ENCODE data around the gene ARHGAP22. TPM values are rescaled to one million over a fixed set of nuclear protein-coding genes. Genes with fewer than 3 reads are reported as not detected.

Gene ARHGAP22
- total RNA-seq, 2 experiments from 2014 or later, result not detected

DNA sequence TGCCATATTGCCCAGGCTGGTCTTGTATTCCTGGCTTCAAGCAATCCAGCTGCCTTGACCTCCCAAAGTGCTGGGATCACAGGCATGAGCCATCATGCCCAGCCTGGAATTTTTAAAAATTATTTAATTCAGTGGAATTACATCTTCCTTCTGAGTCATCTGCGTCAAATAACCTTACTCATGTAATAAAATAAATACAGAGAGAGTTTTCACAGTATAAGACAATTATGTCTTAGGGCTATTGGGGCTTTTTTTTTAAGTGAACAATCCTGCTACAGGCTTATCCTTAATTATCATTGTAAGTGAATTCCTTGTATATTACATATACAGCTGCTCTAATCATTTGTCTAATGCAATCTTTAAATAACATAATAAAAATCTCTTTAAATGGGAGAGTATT lies 190.1 kb downstream of the ARHGAP22 start:
- H3K27ac ChIP-seq (ENCODE audit: low read depth in 1 of 2, low read length in 2 of 2), result no peak overlapping the region
- no peaks in the 10 kb centered on the region for H3K27me3 ChIP-seq (ENCODE audit: control insufficient read depth in 1 of 2, insufficient read depth in 2 of 2, low read length in 2 of 2)
- ATAC-seq (ENCODE audit: poor library complexity), result no peak
- TF ChIP-seq, protein P1, sequence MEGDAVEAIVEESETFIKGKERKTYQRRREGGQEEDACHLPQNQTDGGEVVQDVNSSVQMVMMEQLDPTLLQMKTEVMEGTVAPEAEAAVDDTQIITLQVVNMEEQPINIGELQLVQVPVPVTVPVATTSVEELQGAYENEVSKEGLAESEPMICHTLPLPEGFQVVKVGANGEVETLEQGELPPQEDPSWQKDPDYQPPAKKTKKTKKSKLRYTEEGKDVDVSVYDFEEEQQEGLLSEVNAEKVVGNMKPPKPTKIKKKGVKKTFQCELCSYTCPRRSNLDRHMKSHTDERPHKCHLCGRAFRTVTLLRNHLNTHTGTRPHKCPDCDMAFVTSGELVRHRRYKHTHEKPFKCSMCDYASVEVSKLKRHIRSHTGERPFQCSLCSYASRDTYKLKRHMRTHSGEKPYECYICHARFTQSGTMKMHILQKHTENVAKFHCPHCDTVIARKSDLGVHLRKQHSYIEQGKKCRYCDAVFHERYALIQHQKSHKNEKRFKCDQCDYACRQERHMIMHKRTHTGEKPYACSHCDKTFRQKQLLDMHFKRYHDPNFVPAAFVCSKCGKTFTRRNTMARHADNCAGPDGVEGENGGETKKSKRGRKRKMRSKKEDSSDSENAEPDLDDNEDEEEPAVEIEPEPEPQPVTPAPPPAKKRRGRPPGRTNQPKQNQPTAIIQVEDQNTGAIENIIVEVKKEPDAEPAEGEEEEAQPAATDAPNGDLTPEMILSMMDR (IDR thresholded peaks at IDR 0.05), result no peak
- no peak for DNase-seq
- H3K9me3 ChIP-seq (ENCODE audit: control insufficient read depth in 1 of 2, insufficient read depth in 1 of 2, low read length in 2 of 2), result peaks cover 5 to 7% of the 10 kb centered on the region in 2 experiments
- H3K9me3 Mint-ChIP-seq, result peaks cover 2% of the 10 kb centered on the region
- ChIA-PET CTCF (interaction anchor here (0.7 kb wide), 1 partner anchor 91 kb away, joined by 3 read pairs; no protein-coding TSS in a partner anchor), POLR2A (no interaction called here)
- H3K27me3 Mint-ChIP-seq, result no peaks in the 10 kb centered on the region
- peaks cover 22% of the 10 kb centered on the region for H3K36me3 ChIP-seq (ENCODE audit: insufficient read depth, low read length)
- intact Hi-C loops (cut with DNase I, micrococcal nuclease), result no loop called here
- H3K4me3 Mint-ChIP-seq, result no peak overlapping the region
- no peaks in the 10 kb centered on the region for H3K4me1 ChIP-seq (ENCODE audit: insufficient read depth, low read length)
- H3K4me3 ChIP-seq (ENCODE audit: low read length), result no peak overlapping the region
- peaks cover 35% of the 10 kb centered on the region for H3K36me3 Mint-ChIP-seq (ENCODE audit: low read depth)
- no peak overlapping the region for H3K27ac Mint-ChIP-seq
- no peaks in the 10 kb centered on the region for H3K4me1 Mint-ChIP-seq (ENCODE audit: low read depth)

DNA sequence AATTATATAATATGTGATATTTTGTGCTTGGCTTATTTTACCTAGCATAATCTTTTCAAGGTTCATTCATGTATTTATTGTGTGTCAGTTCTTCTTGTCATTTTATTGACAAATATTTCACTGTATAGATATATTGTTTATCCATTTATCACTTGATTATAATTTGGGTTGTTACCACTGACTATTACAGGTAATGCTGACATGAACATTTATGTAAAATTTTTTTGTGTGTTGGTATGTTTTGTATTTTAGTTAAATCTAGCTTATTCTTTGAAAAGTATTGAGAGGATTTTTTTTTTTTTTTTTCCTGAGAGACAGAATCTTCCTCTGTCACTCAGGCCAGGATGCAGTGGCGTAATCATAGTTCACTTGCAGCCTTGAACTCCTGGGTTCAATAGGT lies 190.7 kb downstream of the ARHGAP22 start:
- intact Hi-C loops (cut with DNase I, micrococcal nuclease), result no loop called here
- ATAC-seq (ENCODE audit: poor library complexity), result no peak
- Mint-ChIP-seq H3K27ac (no peak overlapping the region), H3K4me3 (no peak overlapping the region), H3K27me3 (no peaks in the 10 kb centered on the region), H3K9me3 (peaks cover 2% of the 10 kb centered on the region), H3K4me1 (ENCODE audit: low read depth) (no peaks in the 10 kb centered on the region), H3K36me3 (ENCODE audit: low read depth) (peaks cover 29% of the 10 kb centered on the region)
- TF ChIP-seq, protein P1 (IDR thresholded peaks at IDR 0.05), result no peak
- Histone ChIP-seq H3K9me3 (ENCODE audit: control insufficient read depth in 1 of 2, insufficient read depth in 1 of 2, low read length in 2 of 2) (peaks cover 5 to 7% of the 10 kb centered on the region in 2 experiments), H3K36me3 (ENCODE audit: insufficient read depth, low read length) (peaks cover 28% of the 10 kb centered on the region), H3K4me1 (ENCODE audit: insufficient read depth, low read length) (no peaks in the 10 kb centered on the region), H3K4me3 (ENCODE audit: low read length) (no peak overlapping the region), H3K27ac (ENCODE audit: low read depth in 1 of 2, low read length in 2 of 2) (no peak overlapping the region), H3K27me3 (ENCODE audit: control insufficient read depth in 1 of 2, insufficient read depth in 2 of 2, low read length in 2 of 2) (no peaks in the 10 kb centered on the region)
- no peak for DNase-seq
- CTCF ChIA-PET, result interaction anchor here (0.7 kb wide), 3 partner anchors 17 to 90 kb away, joined by 3 to 5 read pairs (median 3); no protein-coding TSS in a partner anchor
- POLR2A ChIA-PET, result no interaction called here

DNA sequence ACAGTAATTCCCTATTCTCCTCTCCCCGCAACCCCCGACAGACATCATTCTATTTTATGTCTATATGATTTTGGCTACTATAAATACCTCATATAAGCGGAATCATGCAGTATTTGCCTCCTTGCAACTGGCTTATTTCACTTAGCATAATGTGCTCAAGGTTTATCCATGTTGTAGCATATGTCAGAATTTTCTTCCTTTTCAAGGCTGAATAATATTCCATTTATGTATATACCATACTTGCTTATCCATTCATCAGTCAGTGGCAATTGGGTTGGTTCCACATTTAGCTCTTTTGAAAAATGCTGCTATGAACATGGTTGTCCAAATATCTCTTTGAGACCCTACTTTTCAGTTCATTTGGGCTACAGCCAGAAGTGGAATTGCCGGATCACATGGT lies 191.9 kb downstream of the ARHGAP22 start:
- ATAC-seq (ENCODE audit: poor library complexity) (no peak), DNase-seq (no peak)
- no peaks in the 10 kb centered on the region for H3K27me3 Mint-ChIP-seq
- CTCF ChIA-PET, result no interaction called here
- TF ChIP-seq, protein P1 (IDR thresholded peaks at IDR 0.05), result no peak
- H3K27ac Mint-ChIP-seq, result no peak overlapping the region
- intact Hi-C loops (cut with DNase I, micrococcal nuclease), result no loop called here
- H3K4me3 Mint-ChIP-seq, result no peak overlapping the region
- no peaks in the 10 kb centered on the region for H3K27me3 ChIP-seq (ENCODE audit: control insufficient read depth in 1 of 2, insufficient read depth in 2 of 2, low read length in 2 of 2)
- no peaks in the 10 kb centered on the region for H3K4me1 Mint-ChIP-seq (ENCODE audit: low read depth)
- peaks cover 22% of the 10 kb centered on the region for H3K36me3 Mint-ChIP-seq (ENCODE audit: low read depth)
- H3K9me3 Mint-ChIP-seq, result peaks cover 2% of the 10 kb centered on the region
- H3K36me3 ChIP-seq (ENCODE audit: insufficient read depth, low read length), result peaks cover 36% of the 10 kb centered on the region
- peaks cover 5 to 7% of the 10 kb centered on the region in 2 experiments for H3K9me3 ChIP-seq (ENCODE audit: control insufficient read depth in 1 of 2, insufficient read depth in 1 of 2, low read length in 2 of 2)
- H3K4me1 ChIP-seq (ENCODE audit: insufficient read depth, low read length), result no peaks in the 10 kb centered on the region
- no peak overlapping the region for H3K27ac ChIP-seq (ENCODE audit: low read depth in 1 of 2, low read length in 2 of 2)
- POLR2A ChIA-PET, result no interaction called here
- no peak overlapping the region for H3K4me3 ChIP-seq (ENCODE audit: low read length)
